Vagina (tissue), 2 donors: ENCODE results near the gene NIP7.

Source experiments
- CTCF ChIP-seq, 3 experiments: fragments of 450-650 bp in 2 of 3; fragments of 200-600 bp in 1 of 3; sonication (generic) in 1 of 3; IDR thresholded peaks; one replicate each; pipeline ENCODE4 v1.5.1; 2017 to 2019; ENCODE audit warnings: antibody characterized with exemption in 3 of 3, mild to moderate bottlenecking in 2 of 3, moderate library complexity in 2 of 3
- POLR2A ChIP-seq, 2 donors: fragments of 450-650 bp; IDR thresholded peaks; one replicate each; pipeline ENCODE4 v1.6.1; 2017; ENCODE audit warnings: antibody characterized with exemption in 2 of 2, mild to moderate bottlenecking in 2 of 2, moderate library complexity in 2 of 2
- POLR2AphosphoS5 ChIP-seq, 2 donors: sonication (generic); formaldehyde crosslinking; IDR thresholded peaks; one replicate each; pipeline ENCODE4 v1.9.0; 2017; ENCODE audit warnings: antibody characterized with exemption in 2 of 2, mild to moderate bottlenecking in 2 of 2, low read depth in 1 of 2; ENCODE audit not compliant: insufficient read depth in 1 of 2

GRCh38 chr16:69307856-69308255, 31.7 kb upstream of the NIP7 start:
- no peak for TF ChIP-seq CTCF (IDR thresholded peaks at IDR 0.05)
- TF ChIP-seq POLR2AphosphoS5 (IDR thresholded peaks at IDR 0.05; ENCODE audit: insufficient read depth in 1 of 2, low read depth in 1 of 2): no peak
- no peak for TF ChIP-seq POLR2A (IDR thresholded peaks at IDR 0.05)
